Suprapubic skin (tissue), 3 donors: Measurements from ENCODE around the gene TTYH2.
A peak's percentile ranks its signal among the peaks of the same experiment; 100 is the strongest.

Experiments used
- CTCF ChIP-seq, 2 donors: fragments of 200-600 bp in 1 of 2; fragments of 450-650 bp in 1 of 2; sonication (generic) in 1 of 2; IDR thresholded peaks; one replicate each; pipeline ENCODE4 v1.5.1; 2016 to 2019; ENCODE audit warnings: antibody characterized with exemption in 2 of 2, mild to moderate bottlenecking in 1 of 2, moderate library complexity in 1 of 2
- POLR2AphosphoS5 ChIP-seq, 3 donors: sonication (generic); formaldehyde crosslinking; IDR thresholded peaks; one replicate each; pipeline ENCODE4 v1.6.1; 2017; ENCODE audit warnings: antibody characterized with exemption in 3 of 3

GRCh38 chr17:74176546-74177001 is 36.8 kb upstream of the TTYH2 start:
- TF ChIP-seq CTCF (IDR thresholded peaks at IDR 0.05) (peak; percentile 73 to 86), POLR2AphosphoS5 (IDR thresholded peaks at IDR 0.05) (no peak)
